SK-N-SH (cell line): Measurements from ENCODE around the gene TXLNA. TPM values are rescaled to one million over a fixed set of nuclear protein-coding genes. Genes with fewer than 3 reads are reported as not detected.
"Not testable (repeated sequence)": the region's sequence is repeated elsewhere in the genome, so short reads cannot be mapped to it uniquely, and the experiment has no call there.

Experiments
- CTCF ChIA-PET: fragments of 300-600, 350-600 bp; formaldehyde crosslinking; extraction: SDS; loops from one replicate; lab custom pipeline; 2021; lab: Yijun Ruan, JAX
- POLR2A ChIA-PET: fragments of 350-600 bp; sonication (Branson Sonifier 250); formaldehyde crosslinking; extraction: SDS; loops from one replicate; lab custom pipeline; 2020; ENCODE audit warnings: antibody characterized with exemption, inconsistent platforms; lab: Yijun Ruan, JAX
- DNase-seq: peaks from one replicate; pipeline ENCODE4 v3.0.0; 2012
- H2AFZ ChIP-seq: fragments of 200-600 bp; sonication (generic); 2 replicates; pipeline ENCODE4 v1.8.1; 2016; ENCODE audit warnings: antibody characterized with exemption, mild to moderate bottlenecking, low read depth
- H3F3A ChIP-seq: fragments of 200-600 bp; sonication (generic); replicated peaks from 2 replicates; pipeline ENCODE3; 2016; ENCODE audit warnings: antibody characterized with exemption, mild to moderate bottlenecking; ENCODE audit not compliant: insufficient read depth
- H3K27ac ChIP-seq, 2 experiments: fragments of 200-500 bp in 1 of 2; fragments of 200-600 bp in 1 of 2; sonication (Bioruptor generic) in 1 of 2; sonication (generic), shearing (Covaris generic) in 1 of 2; 2 replicates each; pipeline versions ENCODE4 v1.5.1 to v1.6.1; 2014 to 2016; ENCODE audit warnings: low read depth in 2 of 2, inconsistent platforms in 1 of 2, low read length in 1 of 2, mild to moderate bottlenecking in 1 of 2, mixed read lengths in 1 of 2
- H3K27me3 ChIP-seq: fragments of 200-600 bp; sonication (generic), shearing (Covaris generic); 2 replicates; pipeline ENCODE4 v1.6.1; 2016; ENCODE audit warnings: mixed run types; ENCODE audit not compliant: insufficient read depth
- H3K36me3 ChIP-seq, 2 experiments: fragments of 200-500 bp in 1 of 2; fragments of 200-600 bp in 1 of 2; sonication (Bioruptor generic) in 1 of 2; sonication (generic) in 1 of 2; replicated peaks in 1 of 2; 2 replicates each; pipeline versions ENCODE3 to v1.5.1; 2014 to 2016; ENCODE audit warnings: low read length in 1 of 2, mild to moderate bottlenecking in 1 of 2; ENCODE audit not compliant: insufficient read depth in 2 of 2, control insufficient read depth in 1 of 2
- H3K4me1 ChIP-seq, 2 experiments: fragments of 200-500 bp in 1 of 2; fragments of 200-600 bp in 1 of 2; sonication (Bioruptor generic) in 1 of 2; sonication (generic), shearing (Covaris generic) in 1 of 2; 2 replicates each; pipeline versions ENCODE4 v1.5.1 to v1.6.1; 2014 to 2016; ENCODE audit warnings: low read depth in 1 of 2, low read length in 1 of 2, mixed run types in 1 of 2; ENCODE audit not compliant: insufficient read depth in 2 of 2, control insufficient read depth in 1 of 2
- H3K4me2 ChIP-seq: fragments of 200-600 bp; sonication (generic), shearing (Covaris generic); 2 replicates; pipeline ENCODE4 v1.6.1; 2017; ENCODE audit warnings: mixed run types
- H3K4me3 ChIP-seq, 2 experiments: fragments of 200-500 bp in 1 of 2; fragments of 200-600 bp in 1 of 2; sonication (Bioruptor generic) in 1 of 2; sonication (generic), shearing (Covaris generic) in 1 of 2; 2 replicates each; pipeline versions ENCODE4 v1.5.1 to v1.8.1; 2014 to 2016; ENCODE audit warnings: low read depth in 2 of 2, inconsistent platforms in 1 of 2, low read length in 1 of 2, mild to moderate bottlenecking in 1 of 2, mixed read lengths in 1 of 2, moderate library complexity in 1 of 2
- H3K79me2 ChIP-seq: fragments of 200-600 bp; sonication (generic); 2 replicates; pipeline ENCODE4 v1.8.1; 2017; ENCODE audit warnings: mild to moderate bottlenecking; ENCODE audit not compliant: insufficient read depth
- H3K9ac ChIP-seq: fragments of 200-600 bp; sonication (generic); 2 replicates; pipeline ENCODE4 v1.6.1; 2017; ENCODE audit warnings: mixed run types
- H3K9me2 ChIP-seq: fragments of 200-600 bp; sonication (generic); 2 replicates; pipeline ENCODE4 v1.6.1; 2017; ENCODE audit warnings: mixed run types
- H3K9me3 ChIP-seq: fragments of 200-600 bp; sonication (generic); 2 replicates; pipeline ENCODE4 v1.6.1; 2017; ENCODE audit warnings: mixed run types, mild to moderate bottlenecking, moderate library complexity
- H4K20me1 ChIP-seq: fragments of 200-600 bp; sonication (generic); 2 replicates; pipeline ENCODE4 v1.6.1; 2017; ENCODE audit warnings: mild to moderate bottlenecking, mixed run types; ENCODE audit not compliant: insufficient read depth
- EZH2phosphoT487 ChIP-seq: fragments of 200-600 bp; sonication (generic); IDR thresholded peaks from 2 replicates; pipeline ENCODE4 v1.6.1; 2017; ENCODE audit warnings: low read depth, mixed run types, mild to moderate bottlenecking, antibody characterized with exemption, moderate library complexity, borderline replicate concordance
- FOXM1 ChIP-seq: IDR thresholded peaks from 2 replicates; pipeline ENCODE4 v1.4.0; 2012; ENCODE audit warnings: low read depth, mild to moderate bottlenecking
- GABPA ChIP-seq: IDR thresholded peaks from 2 replicates; pipeline ENCODE4 v1.4.0; 2012; ENCODE audit warnings: low read depth, mild to moderate bottlenecking
- MEF2A ChIP-seq: IDR thresholded peaks from 2 replicates; pipeline ENCODE4 v1.4.0; 2012; ENCODE audit warnings: low read depth, borderline replicate concordance
- MXI1 ChIP-seq: IDR thresholded peaks from 2 replicates; pipeline ENCODE4 v1.6.1; 2012; ENCODE audit warnings: mild to moderate bottlenecking, low read depth, low read length, improper control_type of control experiment
- PBX3 ChIP-seq: IDR thresholded peaks from 2 replicates; pipeline ENCODE4; 2012
- POLR2AphosphoS5 ChIP-seq: IDR thresholded peaks from 2 replicates; pipeline ENCODE4 v1.6.1; 2012; ENCODE audit warnings: low read depth, low read length
- RAD21 ChIP-seq: IDR thresholded peaks from 2 replicates; pipeline ENCODE4 v1.6.1; 2012; ENCODE audit warnings: mild to moderate bottlenecking, low read length
- REST ChIP-seq: IDR thresholded peaks from 2 replicates; pipeline ENCODE4 v1.6.1; 2012; ENCODE audit warnings: mild to moderate bottlenecking, low read depth, low read length, moderate library complexity
- SMC3 ChIP-seq: IDR thresholded peaks from 2 replicates; pipeline ENCODE4 v1.6.1; 2012; ENCODE audit warnings: low read depth, low read length, improper control_type of control experiment
- TAF1 ChIP-seq: IDR thresholded peaks from 2 replicates; pipeline ENCODE4 v1.6.1; 2012; ENCODE audit warnings: low read depth, mild to moderate bottlenecking, low read length, moderate library complexity, borderline replicate concordance
- WGBS: methylation state at CpG from one replicate; pipeline ENCODE4 v1.1.6; 2017; ENCODE audit warnings: low lambda C conversion rate; 5-methylcytosine and 5-hydroxymethylcytosine counted together
- polyA plus RNA-seq, 3 experiments: library from polyadenylated mRNA; depleted of rRNA; stranded (reverse); fragments of >200 nt; gene quantifications; 2 replicates each; pipeline ENCODE4 v1.2.3, GENCODE V29; 2012

TXLNA gene
- polyA plus RNA-seq, 1 of the 3 experiments (the other 2 are of a cell fraction): 26.4 TPM

GRCh38 chr1:32159189-32159588, 20.3 kb upstream of the TXLNA start (continued):
- TF ChIP-seq SMC3 (no peak), MEF2A (no peak), MXI1 (no peak), REST (no peak), EZH2phosphoT487 (no peak), POLR2AphosphoS5 (no peak)

- Histone ChIP-seq H3K9me2 (no peaks in the 10 kb centered on the region), H3K4me2 (no peak overlapping the region), H3K79me2 (no peaks in the 10 kb centered on the region), H3K4me3 (no peak overlapping the region), H3K4me1 (no peaks in the 10 kb centered on the region), H2AFZ (no peak overlapping the region), H4K20me1 (no peaks in the 10 kb centered on the region), H3K9ac (no peak overlapping the region), H3F3A (no peaks in the 10 kb centered on the region), H3K27me3 (no peaks in the 10 kb centered on the region), H3K36me3 (peaks cover 44 to 77% of the 10 kb centered on the region in 2 experiments), H3K27ac (no peak overlapping the region), H3K9me3 (no peaks in the 10 kb centered on the region)
- CTCF ChIA-PET: no interaction called here
- 100% methylated on average over 2 of the region's 2 CpGs for WGBS
- TF ChIP-seq GABPA: no peak
- TF ChIP-seq PBX3: no peak
- TF ChIP-seq RAD21: no peak
- no peak for TF ChIP-seq FOXM1
- TF ChIP-seq TAF1: no peak
- no peak for DNase-seq
- POLR2A ChIA-PET: no interaction called here
Observed at GRCh38 chr1:32163405-32163804, 16.1 kb upstream of the TXLNA start.

GRCh38 chr1:32165633-32166032, 13.8 kb upstream of the TXLNA start:
- DNase-seq, H4K20me1 ChIP-seq, CTCF ChIA-PET, H3K79me2 ChIP-seq, H3K9me2 ChIP-seq, H3F3A ChIP-seq, H3K4me3 ChIP-seq, H2AFZ ChIP-seq, POLR2A ChIA-PET, H3K27me3 ChIP-seq, H3K27ac ChIP-seq, H3K4me2 ChIP-seq, H3K4me1 ChIP-seq, H3K9me3 ChIP-seq, H3K9ac ChIP-seq: not testable (repeated sequence)
- H3K36me3 ChIP-seq: peaks cover 37 to 62% of the 10 kb centered on the region in 2 experiments
- 97% methylated on average over 10 of the region's 10 CpGs for WGBS
